WERI-Rb-1 (cell line): ENCODE results near the gene VPS51.
"Not testable (repeated sequence)": the region's sequence is repeated elsewhere in the genome, so short reads cannot be mapped to it uniquely, and the experiment has no call there.

ENCODE experiments used
- DNase-seq: peaks from one replicate; pipeline ENCODE4 v3.0.0-alpha.2; 2020
- H3K27ac ChIP-seq: fragments of 250-450 bp; sonication (Bioruptor Pico); 2 replicates; pipeline ENCODE4 v1.5.1; 2020; ENCODE audit warnings: mild to moderate bottlenecking, moderate library complexity
- H3K27me3 ChIP-seq: fragments of 250-450 bp; sonication (Bioruptor Pico); 2 replicates; pipeline ENCODE4 v1.5.1; 2021; ENCODE audit warnings: mild to moderate bottlenecking, low read depth, moderate library complexity; ENCODE audit not compliant: insufficient read depth, severe bottlenecking
- H3K36me3 ChIP-seq: fragments of 250-450 bp; sonication (Bioruptor Pico); 2 replicates; pipeline ENCODE4 v1.5.1; 2020; ENCODE audit warnings: mild to moderate bottlenecking, moderate library complexity
- H3K4me3 ChIP-seq: 2 replicates; pipeline ENCODE4 v1.5.1; 2011; ENCODE audit warnings: low read depth, mild to moderate bottlenecking, control low read depth, low read length
- H3K9me3 ChIP-seq: fragments of 250-450 bp; sonication (Bioruptor Pico); 2 replicates; pipeline ENCODE4 v1.5.1; 2021; ENCODE audit warnings: mild to moderate bottlenecking, moderate library complexity; ENCODE audit not compliant: severe bottlenecking
- TF ChIP-seq, protein P1 (sequence below): IDR thresholded peaks from 2 replicates; pipeline ENCODE4 v1.5.1; 2011; ENCODE audit warnings: low read depth, mild to moderate bottlenecking, control low read depth, inconsistent platforms, low read length

Gene VPS51

DNA sequence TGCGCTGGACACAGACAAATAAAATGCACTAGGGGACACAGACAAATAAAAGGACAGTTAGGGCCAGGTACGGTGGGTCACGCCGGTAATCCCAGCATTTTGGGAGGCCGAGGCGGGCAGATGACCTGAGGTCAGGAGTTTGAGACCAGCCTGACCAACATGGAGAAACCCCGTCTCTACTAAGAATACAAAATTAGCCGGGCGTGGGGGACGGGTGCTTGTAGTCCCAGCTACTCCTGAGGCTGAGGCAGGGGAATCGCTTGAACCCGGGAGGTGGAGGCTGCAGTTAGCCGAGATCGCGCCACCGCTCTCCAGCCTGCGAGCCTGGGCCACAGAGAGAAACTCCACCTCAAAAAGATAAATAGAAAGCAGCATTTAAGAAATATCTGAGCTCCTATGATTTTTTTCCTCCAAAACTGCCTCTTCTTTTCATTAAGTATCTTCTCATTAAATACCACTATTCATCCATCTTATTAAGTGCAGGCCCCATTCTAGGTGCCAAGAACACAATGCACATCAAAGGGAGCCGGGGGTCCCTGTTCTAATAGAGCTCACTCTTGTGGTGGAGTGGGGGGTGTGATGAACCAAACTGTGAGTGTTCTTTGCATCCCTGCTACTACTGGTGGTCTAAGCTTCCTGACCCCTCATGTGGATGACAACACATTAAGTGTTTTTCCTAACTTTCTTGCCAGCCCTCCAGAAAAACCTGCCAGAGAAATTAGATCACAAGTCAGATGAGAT is 22.3 kb downstream of the VPS51 start:
- Histone ChIP-seq H3K27ac (no peak overlapping the region), H3K4me3 (no peak overlapping the region), H3K27me3 (no peaks in the 10 kb centered on the region), H3K9me3 (no peaks in the 10 kb centered on the region), H3K36me3 (peaks cover 57% of the 10 kb centered on the region)
- no peak for DNase-seq
- TF ChIP-seq, protein P1, sequence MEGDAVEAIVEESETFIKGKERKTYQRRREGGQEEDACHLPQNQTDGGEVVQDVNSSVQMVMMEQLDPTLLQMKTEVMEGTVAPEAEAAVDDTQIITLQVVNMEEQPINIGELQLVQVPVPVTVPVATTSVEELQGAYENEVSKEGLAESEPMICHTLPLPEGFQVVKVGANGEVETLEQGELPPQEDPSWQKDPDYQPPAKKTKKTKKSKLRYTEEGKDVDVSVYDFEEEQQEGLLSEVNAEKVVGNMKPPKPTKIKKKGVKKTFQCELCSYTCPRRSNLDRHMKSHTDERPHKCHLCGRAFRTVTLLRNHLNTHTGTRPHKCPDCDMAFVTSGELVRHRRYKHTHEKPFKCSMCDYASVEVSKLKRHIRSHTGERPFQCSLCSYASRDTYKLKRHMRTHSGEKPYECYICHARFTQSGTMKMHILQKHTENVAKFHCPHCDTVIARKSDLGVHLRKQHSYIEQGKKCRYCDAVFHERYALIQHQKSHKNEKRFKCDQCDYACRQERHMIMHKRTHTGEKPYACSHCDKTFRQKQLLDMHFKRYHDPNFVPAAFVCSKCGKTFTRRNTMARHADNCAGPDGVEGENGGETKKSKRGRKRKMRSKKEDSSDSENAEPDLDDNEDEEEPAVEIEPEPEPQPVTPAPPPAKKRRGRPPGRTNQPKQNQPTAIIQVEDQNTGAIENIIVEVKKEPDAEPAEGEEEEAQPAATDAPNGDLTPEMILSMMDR = no peak

DNA sequence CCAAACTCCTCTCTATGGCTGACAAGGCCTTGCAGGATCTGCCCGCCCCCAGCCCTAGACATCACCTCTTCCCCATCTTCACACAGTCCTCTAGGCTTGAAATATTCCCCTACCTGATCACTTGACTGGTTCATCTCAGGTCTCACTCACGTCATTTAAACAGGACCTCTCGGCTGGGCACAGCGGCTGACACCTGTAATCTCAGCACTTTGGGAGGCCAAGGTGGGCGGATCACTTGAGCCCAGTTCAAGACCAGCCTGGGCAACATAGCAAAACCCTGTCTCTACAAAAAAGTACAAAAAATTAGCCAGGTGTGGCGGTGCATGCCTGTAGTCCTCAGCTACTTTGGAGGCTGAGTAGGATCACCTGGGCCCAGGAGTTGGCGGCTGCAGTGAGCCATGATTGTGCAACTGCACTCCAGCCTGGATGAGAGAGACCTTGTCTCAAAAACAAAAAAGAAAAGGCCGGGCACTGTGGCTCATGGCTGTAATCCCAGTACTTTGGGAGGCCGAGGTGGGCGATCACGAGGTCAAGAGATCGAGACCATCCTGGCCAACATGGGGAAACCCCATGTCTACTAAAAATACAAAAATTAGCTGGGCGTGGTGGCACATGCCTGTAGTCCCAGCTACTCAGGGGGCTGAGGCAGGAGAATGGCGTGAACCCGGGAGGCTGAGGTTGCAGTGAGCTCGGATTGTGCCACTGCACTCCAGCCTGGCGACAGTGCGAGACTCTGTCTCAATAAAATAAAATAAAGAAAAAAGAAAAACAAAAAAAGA is 23.1 kb downstream of the VPS51 start:
- H3K4me3 ChIP-seq, DNase-seq, H3K27me3 ChIP-seq, H3K9me3 ChIP-seq, H3K27ac ChIP-seq: not testable (repeated sequence)
- H3K36me3 ChIP-seq = peaks cover 65% of the 10 kb centered on the region

DNA sequence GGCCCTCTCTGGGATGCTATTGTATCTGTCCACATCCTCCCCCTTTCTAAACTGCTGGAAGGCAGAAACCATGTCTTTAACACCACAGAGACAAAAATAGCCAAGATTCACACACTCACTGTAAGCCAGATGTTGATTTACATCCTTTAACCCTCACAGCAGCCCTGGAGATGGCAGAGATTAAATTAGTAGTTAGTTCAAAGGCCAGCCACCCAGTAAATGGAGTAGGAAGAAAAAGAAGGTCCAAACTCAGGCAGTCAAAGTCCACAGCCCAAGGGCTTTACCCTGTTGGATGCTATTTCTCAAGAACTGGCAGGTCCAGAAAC is 23.6 kb downstream of the VPS51 start:
- peaks cover 70% of the 10 kb centered on the region for H3K36me3 ChIP-seq
- H3K4me3 ChIP-seq = no peak overlapping the region
- no peaks in the 10 kb centered on the region for H3K9me3 ChIP-seq
- no peaks in the 10 kb centered on the region for H3K27me3 ChIP-seq
- no peak for DNase-seq
- TF ChIP-seq, protein P1 = no peak
- no peak overlapping the region for H3K27ac ChIP-seq

DNA sequence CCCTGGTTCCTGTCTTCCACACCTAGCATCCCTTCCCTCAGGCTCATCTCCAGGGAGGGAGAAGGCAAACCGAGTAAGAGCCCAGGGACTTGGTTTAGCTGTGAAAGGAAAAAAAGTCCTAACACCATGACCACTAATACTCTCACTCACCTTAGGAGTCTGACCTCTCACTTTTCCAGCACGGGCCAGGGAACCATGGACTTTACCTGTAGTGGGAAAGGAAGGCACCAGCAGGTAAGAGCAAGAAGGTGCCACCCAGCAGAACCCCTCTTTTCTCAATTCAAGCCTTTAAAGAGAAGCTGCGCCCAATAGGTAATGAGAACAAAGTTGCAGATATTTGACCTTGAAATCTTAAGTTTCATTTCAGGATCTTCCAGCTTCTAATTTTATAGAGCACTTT is 24.8 kb downstream of the VPS51 start:
- Histone ChIP-seq H3K27ac (no peak overlapping the region; the same call in 1 of the 2 replicates), H3K36me3 (peaks cover 75% of the 10 kb centered on the region), H3K9me3 (no peaks in the 10 kb centered on the region), H3K4me3 (peak overlapping the region; percentile 81), H3K27me3 (no peaks in the 10 kb centered on the region)
- TF ChIP-seq, protein P1 = no peak
- DNase-seq = no peak

DNA sequence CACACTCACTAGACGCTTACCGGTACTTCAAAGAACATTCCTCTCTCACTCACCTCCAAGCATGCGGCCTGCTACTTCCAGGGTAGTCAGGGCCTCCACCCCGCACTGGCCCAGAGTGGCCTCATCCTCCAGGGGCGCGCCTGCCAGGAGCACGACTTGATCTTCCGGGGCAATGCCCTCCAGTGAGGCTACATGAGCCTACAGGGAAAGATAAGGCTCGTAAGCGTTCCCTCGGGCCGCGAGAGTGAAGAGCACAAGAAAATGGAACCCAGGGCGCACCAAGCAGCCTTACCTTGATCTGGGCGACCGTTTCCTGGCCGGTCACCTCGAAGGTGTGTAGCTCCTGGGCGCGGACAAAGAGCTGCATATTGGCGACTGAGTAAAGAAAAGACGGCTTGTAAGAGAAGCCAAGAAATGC is 25.4 kb downstream of the VPS51 start:
- Histone ChIP-seq H3K36me3 (peaks cover 78% of the 10 kb centered on the region), H3K27me3 (no peaks in the 10 kb centered on the region), H3K27ac (peak overlapping the region; percentile 79), H3K9me3 (no peaks in the 10 kb centered on the region), H3K4me3 (peak overlapping the region; percentile 81)
- DNase-seq = no peak
- TF ChIP-seq, protein P1 = no peak

DNA sequence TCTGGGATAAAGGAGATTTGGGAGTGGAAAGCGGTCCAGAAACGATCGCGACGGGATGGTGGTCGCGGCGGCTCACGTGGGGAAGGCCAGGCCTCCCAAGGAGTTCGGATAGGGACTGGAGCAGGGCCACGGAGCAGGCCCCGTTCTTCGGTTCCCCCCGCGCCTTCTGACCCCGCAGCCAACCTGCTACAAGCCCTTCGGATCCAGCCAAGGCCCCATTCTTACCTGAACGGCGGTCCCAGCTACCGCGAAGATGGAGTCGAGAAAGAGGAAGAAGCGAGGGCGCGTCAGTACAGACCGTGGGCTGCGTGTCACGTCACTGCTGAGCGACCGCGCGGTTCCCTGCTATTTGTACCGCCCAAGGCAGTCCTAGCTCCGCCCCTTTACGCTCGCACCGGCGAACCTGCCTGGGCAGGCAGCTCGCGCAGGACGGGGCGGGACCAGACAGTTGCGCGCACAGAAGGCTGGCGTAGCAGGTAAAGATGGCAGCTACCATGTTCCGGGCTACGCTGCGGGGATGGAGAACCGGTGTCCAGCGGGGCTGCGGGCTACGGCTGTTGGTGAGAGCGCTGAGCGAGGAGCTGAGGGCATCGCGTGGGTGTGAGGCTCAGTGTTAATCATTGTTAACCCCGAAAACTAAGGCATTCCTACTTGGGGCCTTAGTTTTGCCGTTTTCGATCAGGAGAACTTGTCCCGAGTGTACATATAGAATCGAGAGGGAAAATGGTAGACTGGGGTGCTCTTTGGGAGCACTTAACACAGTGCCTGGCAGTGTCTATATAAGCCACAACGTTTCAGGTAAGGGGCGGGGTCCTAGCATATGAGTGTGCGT is 26.1 kb downstream of the VPS51 start, which contains the start of the genes FAU and MRPL49:
FAU (minus strand) TSS at position 270 of the 832 bp plus-strand sequence. CDS start 321 bp downstream, outside the sequence.
MRPL49 (plus strand) TSS at position 457 of the 832 bp plus-strand sequence; CDS start at position 483, 26 bp downstream.
- Histone ChIP-seq H3K9me3 (no peaks in the 10 kb centered on the region), H3K27me3 (no peaks in the 10 kb centered on the region), H3K4me3 (peak within 1 kb of the TSS; percentile 81), H3K36me3 (peaks cover 82% of the 10 kb centered on the region), H3K27ac (peak within 1 kb of the TSS; percentile 90)
- peak; percentile 99 for DNase-seq
- TF ChIP-seq, protein P1 = no peak
